Measurements from ENCODE around the gene PACSIN1. TPM values are rescaled to one million over a fixed set of nuclear protein-coding genes. Genes with fewer than 3 reads are reported as not detected.

PACSIN1 gene
- total RNA-seq, 1 donor from 2014 or later, result 0.41 TPM

DNA sequence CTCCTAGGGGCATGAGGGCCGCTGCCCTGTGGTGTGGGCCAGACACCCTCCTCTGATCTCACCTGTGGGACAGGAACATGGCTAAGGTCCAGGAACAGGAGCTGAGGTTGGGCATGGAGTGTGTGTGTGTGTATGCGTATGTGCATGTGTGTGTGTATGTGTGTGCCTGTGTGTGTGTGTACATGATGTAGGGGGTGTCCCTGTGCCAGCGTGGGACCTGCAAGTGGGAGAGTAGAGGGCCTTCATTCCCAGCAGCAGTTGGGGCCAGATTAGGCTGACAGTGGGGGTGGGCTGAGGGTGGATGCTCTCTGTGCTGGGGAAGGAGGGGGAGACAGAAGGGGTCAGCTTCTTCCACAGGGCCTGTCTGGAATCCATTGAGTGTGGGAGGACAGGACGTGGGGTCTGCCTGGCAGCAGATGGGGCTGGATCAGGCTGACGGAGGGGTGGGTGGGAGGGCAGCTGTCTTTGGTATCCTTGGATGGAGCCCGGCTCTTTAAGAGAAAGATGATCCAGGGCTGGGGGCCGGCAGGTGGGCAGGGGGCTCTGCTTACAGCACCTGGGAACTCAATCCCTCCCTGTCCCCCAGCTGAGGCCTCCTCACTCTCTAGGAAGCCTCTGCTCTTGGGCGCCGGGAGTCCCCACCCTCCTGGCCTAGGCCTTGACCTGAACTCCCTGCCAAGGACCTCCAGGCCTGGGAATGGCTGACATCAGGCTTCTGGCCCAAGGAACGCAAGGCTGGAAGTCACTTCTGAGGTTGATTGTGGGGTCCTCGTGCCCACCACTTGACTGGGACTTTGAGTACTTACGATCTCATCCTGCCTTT, 46.2 kb downstream of the PACSIN1 start:
- Histone ChIP-seq H3K9me3 (ENCODE audit: low read depth) (no peaks in the 10 kb centered on the region), H3K27me3 (peaks cover 40% of the 10 kb centered on the region), H3K27ac (no peak overlapping the region), H2AFZ (replicated peaks) (no peak overlapping the region), H4K20me1 (ENCODE audit: low read depth) (peaks cover 22% of the 10 kb centered on the region), H3K36me3 (no peaks in the 10 kb centered on the region), H3K4me2 (no peak overlapping the region), H3F3A (ENCODE audit: low read depth) (peaks cover 19% of the 10 kb centered on the region), H3K4me1 (peaks cover 28% of the 10 kb centered on the region), H3K9ac (no peak overlapping the region), H3K4me3 (no peak overlapping the region), H3K79me2 (ENCODE audit: low read depth) (no peaks in the 10 kb centered on the region)
- Mint-ChIP-seq H3K4me1 (peaks cover 36% of the 10 kb centered on the region), H3K4me3 (no peak overlapping the region), H3K36me3 (no peaks in the 10 kb centered on the region), H3K27ac (peak overlapping the region; percentile 43), H3K27me3 (ENCODE audit: insufficient read depth, low read depth) (peaks cover 15% of the 10 kb centered on the region), H3K9me3 (peaks cover 8% of the 10 kb centered on the region)
- TF ChIP-seq EZH2phosphoT487 (IDR thresholded peaks at IDR 0.05), result no peak
- no peak for TF ChIP-seq EZH2 (IDR thresholded peaks at IDR 0.05)
- no peak for TF ChIP-seq CTCF (IDR thresholded peaks at IDR 0.05)
- no peak for DNase-seq (ENCODE audit: low spot score)

DNA sequence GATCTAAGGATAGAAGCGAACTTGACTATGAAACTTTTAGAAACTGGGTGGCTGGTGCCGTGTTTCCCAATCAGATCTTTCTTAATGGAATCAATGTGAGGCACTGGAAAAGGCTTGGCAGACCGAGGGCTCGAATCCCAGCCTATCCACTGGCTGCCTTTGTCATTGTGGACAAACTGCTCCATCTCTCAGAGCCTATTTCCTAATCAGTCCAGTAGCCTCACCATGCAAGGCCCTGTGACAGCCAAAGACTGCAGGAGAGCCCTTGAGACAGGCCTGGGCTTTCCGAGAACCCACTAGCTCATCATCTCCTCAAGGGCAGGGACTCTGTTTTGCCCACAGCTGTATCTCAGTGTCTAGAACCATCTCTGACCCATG, 46.9 kb downstream of the PACSIN1 start:
- Histone ChIP-seq H3K4me3 (no peak overlapping the region), H3K9me3 (ENCODE audit: low read depth) (no peaks in the 10 kb centered on the region), H3K36me3 (no peaks in the 10 kb centered on the region), H3K27ac (no peak overlapping the region), H3K9ac (no peak overlapping the region), H4K20me1 (ENCODE audit: low read depth) (peaks cover 22% of the 10 kb centered on the region), H3K79me2 (ENCODE audit: low read depth) (no peaks in the 10 kb centered on the region), H3K4me1 (peaks cover 28% of the 10 kb centered on the region), H3F3A (ENCODE audit: low read depth) (peaks cover 14% of the 10 kb centered on the region), H3K27me3 (peaks cover 40% of the 10 kb centered on the region), H3K4me2 (peak overlapping the region; percentile 88), H2AFZ (replicated peaks) (no peak overlapping the region)
- Mint-ChIP-seq H3K9me3 (peaks cover 8% of the 10 kb centered on the region), H3K4me3 (no peak overlapping the region), H3K4me1 (peaks cover 37% of the 10 kb centered on the region), H3K27me3 (ENCODE audit: insufficient read depth, low read depth) (peaks cover 15% of the 10 kb centered on the region), H3K36me3 (no peaks in the 10 kb centered on the region), H3K27ac (peak overlapping the region; percentile 2)
- no peak for TF ChIP-seq CTCF (IDR thresholded peaks at IDR 0.05)
- no peak for TF ChIP-seq EZH2phosphoT487 (IDR thresholded peaks at IDR 0.05)
- no peak for TF ChIP-seq EZH2 (IDR thresholded peaks at IDR 0.05)
- no peak for DNase-seq (ENCODE audit: low spot score)

DNA sequence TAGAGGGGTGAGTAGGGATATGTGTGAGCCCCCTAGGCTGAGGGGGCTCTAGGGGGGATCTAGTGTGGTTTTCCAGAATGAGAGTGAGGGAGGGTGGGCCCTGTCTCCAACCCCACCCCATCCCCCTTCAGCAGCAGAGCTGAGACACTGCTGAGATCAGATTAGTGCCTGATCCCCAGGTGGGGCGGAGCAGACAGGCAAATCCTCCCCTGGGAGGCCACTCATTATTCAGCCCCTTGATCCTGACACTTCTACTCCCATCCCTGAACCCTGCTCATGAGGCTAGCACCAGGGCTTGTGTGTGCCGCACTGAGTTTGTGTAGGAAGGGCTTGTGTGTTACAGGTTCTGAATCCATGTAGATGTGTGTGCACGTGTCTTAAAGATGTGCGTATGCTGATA, 47.8 kb downstream of the PACSIN1 start:
- TF ChIP-seq EZH2phosphoT487 (IDR thresholded peaks at IDR 0.05) (no peak), EZH2 (IDR thresholded peaks at IDR 0.05) (no peak), CTCF (IDR thresholded peaks at IDR 0.05) (no peak)
- Histone ChIP-seq H3K27ac (no peak overlapping the region), H3K36me3 (no peaks in the 10 kb centered on the region), H3K9ac (no peak overlapping the region), H3K27me3 (peaks cover 40% of the 10 kb centered on the region), H3K79me2 (ENCODE audit: low read depth) (no peaks in the 10 kb centered on the region), H3K4me3 (no peak overlapping the region), H3K4me1 (peaks cover 28% of the 10 kb centered on the region), H3K9me3 (ENCODE audit: low read depth) (no peaks in the 10 kb centered on the region), H3K4me2 (peak overlapping the region; percentile 88), H3F3A (ENCODE audit: low read depth) (peaks cover 14% of the 10 kb centered on the region), H2AFZ (replicated peaks) (no peak overlapping the region), H4K20me1 (ENCODE audit: low read depth) (peaks cover 22% of the 10 kb centered on the region)
- Mint-ChIP-seq H3K4me3 (peak overlapping the region; percentile 18), H3K36me3 (no peaks in the 10 kb centered on the region), H3K27me3 (ENCODE audit: insufficient read depth, low read depth) (peaks cover 15% of the 10 kb centered on the region), H3K9me3 (peaks cover 8% of the 10 kb centered on the region), H3K27ac (peak overlapping the region; percentile 15), H3K4me1 (peaks cover 37% of the 10 kb centered on the region)
- DNase-seq (ENCODE audit: low spot score), result peak; percentile 70

Measured in neural progenitor cell (in vitro differentiated cells).